Chondrocyte (in vitro differentiated cells): ENCODE results near the gene SYT13. TPM values are rescaled to one million over a fixed set of nuclear protein-coding genes. Genes with fewer than 3 reads are reported as not detected.

Source experiments
- DNase-seq: peaks from one replicate; pipeline ENCODE4 v3.0.0; 2021; ENCODE audit warnings: mixed read lengths, low spot score
- H3K27ac Mint-ChIP-seq: one replicate; pipeline ENCODE4 v1.8.0; 2021; ENCODE audit warnings: mild to moderate bottlenecking, moderate library complexity, mixed read lengths; ENCODE audit not compliant: unreplicated experiment
- H3K27me3 Mint-ChIP-seq: 2 replicates; pipeline ENCODE4 v1.8.0; 2021; ENCODE audit warnings: low read depth, mixed read lengths
- H3K36me3 Mint-ChIP-seq: 2 replicates; pipeline ENCODE4 v1.8.0; 2021; ENCODE audit warnings: low read depth, mixed read lengths
- H3K4me1 Mint-ChIP-seq: 2 replicates; pipeline ENCODE4 v1.8.0; 2021; ENCODE audit warnings: low read depth, mild to moderate bottlenecking, mixed read lengths
- H3K4me3 Mint-ChIP-seq: one replicate; pipeline ENCODE4 v1.8.0; 2021; ENCODE audit warnings: mild to moderate bottlenecking, moderate library complexity, mixed read lengths; ENCODE audit not compliant: unreplicated experiment
- H3K9me3 Mint-ChIP-seq: 2 replicates; pipeline ENCODE4 v1.8.0; 2021; ENCODE audit warnings: low read depth, mixed read lengths
- CTCF ChIP-seq: fragments of 200-600 bp; sonication (generic); IDR thresholded peaks from 2 replicates; pipeline ENCODE4 v1.5.0; 2021; ENCODE audit warnings: antibody characterized with exemption, mild to moderate bottlenecking, moderate library complexity
- long read RNA-seq: library from polyadenylated mRNA; stranded (forward); transcript quantifications from one replicate; pipeline ENCODE4 v2.0.0, GENCODE V29; 2021
- total RNA-seq: library from RNA; stranded (reverse); gene quantifications from 3 replicates; pipeline ENCODE4 v1.2.1, GENCODE V29; 2021

Gene SYT13
- 1.8 to 3.2 TPM (median 2.8 TPM) in 3 replicates for total RNA-seq
- long read RNA-seq, full-length matches to known transcripts = 2 of 2 reads
- long read RNA-seq, partial matches to known transcripts = 0 of 2 reads
- long read RNA-seq, other reads (novel, unspliced or antisense) = 0 of 2 reads

- Mint-ChIP-seq H3K27ac (no peak within 1 kb of the TSS), H3K27me3 (peaks cover 23% of the 10 kb centered on the region), H3K4me3 (peak within 1 kb of the TSS; percentile 65), H3K9me3 (peaks cover 7% of the 10 kb centered on the region), H3K4me1 (peaks cover 14% of the 10 kb centered on the region), H3K36me3 (peaks cover 3% of the 10 kb centered on the region)
- TF ChIP-seq CTCF = no peak
- no peak for DNase-seq
These were observed at the start of gene SYT13 for GRCh38 chr11:45285930-45286632. SYT13 (minus strand) TSS chr11:45286341; CDS start chr11:45286207, 134 bp downstream.

GRCh38 chr11:45335434-45335833, 49.3 kb upstream of the SYT13 start:
- Mint-ChIP-seq H3K27me3 (peaks cover 4% of the 10 kb centered on the region), H3K36me3 (no peaks in the 10 kb centered on the region), H3K27ac (no peak overlapping the region), H3K4me1 (peaks cover 28% of the 10 kb centered on the region), H3K4me3 (no peak overlapping the region), H3K9me3 (peaks cover 3% of the 10 kb centered on the region)
- TF ChIP-seq CTCF = no peak
- no peak for DNase-seq

- Mint-ChIP-seq H3K36me3 (no peaks in the 10 kb centered on the region), H3K27me3 (peaks cover 2% of the 10 kb centered on the region)
- no peak for TF ChIP-seq CTCF
These were observed 48.7 kb upstream of the SYT13 start for GRCh38 chr11:45334836-45335235.

GRCh38 chr11:45334410-45334809, 48.3 kb upstream of the SYT13 start:
- peaks cover 2% of the 10 kb centered on the region for H3K27me3 Mint-ChIP-seq
- no peak for DNase-seq

More at GRCh38 chr11:45334836-45335235, 48.7 kb upstream of the SYT13 start:
- Mint-ChIP-seq H3K27ac (no peak overlapping the region), H3K4me3 (no peak overlapping the region), H3K9me3 (peaks cover 3% of the 10 kb centered on the region), H3K4me1 (peaks cover 22% of the 10 kb centered on the region)
- no peak for DNase-seq

More at GRCh38 chr11:45334410-45334809, 48.3 kb upstream of the SYT13 start:
- Mint-ChIP-seq H3K36me3 (no peaks in the 10 kb centered on the region), H3K4me3 (no peak overlapping the region), H3K27ac (no peak overlapping the region), H3K9me3 (peaks cover 3% of the 10 kb centered on the region), H3K4me1 (peaks cover 19% of the 10 kb centered on the region)
- TF ChIP-seq CTCF = no peak
